Loucy (cell line): ENCODE data around the gene RAD51B.

ENCODE experiments used
- H2AFZ ChIP-seq: fragments of 200-600 bp; sonication (generic); 2 replicates; pipeline ENCODE4 v1.6.0; 2016; ENCODE audit warnings: antibody characterized with exemption, mild to moderate bottlenecking, low read length, moderate library complexity
- H3F3A ChIP-seq: fragments of 200-600 bp; 2 replicates; pipeline ENCODE4 v1.6.0; 2016; ENCODE audit warnings: antibody characterized with exemption, low read depth, mild to moderate bottlenecking
- H3K27me3 ChIP-seq: fragments of 200-600 bp; sonication (generic); 2 replicates; pipeline ENCODE4 v1.6.1; 2014; ENCODE audit warnings: low read length, mild to moderate bottlenecking; ENCODE audit not compliant: insufficient read depth, poor library complexity, severe bottlenecking
- H3K36me3 ChIP-seq: fragments of 200-600 bp; sonication (generic); 2 replicates; pipeline ENCODE4 v1.6.1; 2016; ENCODE audit warnings: low read length; ENCODE audit not compliant: insufficient read depth
- H3K4me1 ChIP-seq: fragments of 200-600 bp; sonication (generic); 2 replicates; pipeline ENCODE4 v1.5.1; 2014; ENCODE audit warnings: low read length, mild to moderate bottlenecking; ENCODE audit not compliant: insufficient read depth, poor library complexity, severe bottlenecking
- H3K4me2 ChIP-seq: fragments of 200-600 bp; sonication (generic); 2 replicates; pipeline ENCODE4 v1.6.0; 2014; ENCODE audit warnings: antibody characterized with exemption, low read length, low read depth, mild to moderate bottlenecking; ENCODE audit not compliant: poor library complexity, severe bottlenecking
- H3K4me3 ChIP-seq: fragments of 200-600 bp; sonication (generic); 2 replicates; pipeline ENCODE4 v1.5.1; 2014; ENCODE audit warnings: low read length, mild to moderate bottlenecking, mixed read lengths; ENCODE audit not compliant: poor library complexity, severe bottlenecking
- H3K79me2 ChIP-seq: fragments of 200-600 bp; sonication (generic); 2 replicates; pipeline ENCODE4 v1.6.1; 2014; ENCODE audit warnings: low read length; ENCODE audit not compliant: insufficient read depth
- H3K9ac ChIP-seq: fragments of 200-600 bp; sonication (generic); 2 replicates; pipeline ENCODE4 v1.6.0; 2014; ENCODE audit warnings: mild to moderate bottlenecking, low read depth, low read length, moderate library complexity; ENCODE audit not compliant: poor library complexity, severe bottlenecking
- H3K9me2 ChIP-seq: fragments of 200-600 bp; sonication (generic); replicated peaks from 2 replicates; pipeline ENCODE4 v1.6.1; 2016; ENCODE audit warnings: low read depth, low read length, mixed read lengths
- H3K9me3 ChIP-seq: fragments of 200-600 bp; sonication (generic); 2 replicates; pipeline ENCODE4 v1.6.1; 2014; ENCODE audit warnings: mild to moderate bottlenecking, antibody characterized with exemption, low read length, low read depth; ENCODE audit not compliant: insufficient read depth
- H4K20me1 ChIP-seq: fragments of 200-600 bp; sonication (generic); 2 replicates; pipeline ENCODE4 v1.6.0; 2014; ENCODE audit warnings: antibody characterized with exemption, low read length, mild to moderate bottlenecking; ENCODE audit not compliant: insufficient read depth, poor library complexity, severe bottlenecking
- EZH2phosphoT487 ChIP-seq: fragments of 200-600 bp; IDR thresholded peaks from 2 replicates; pipeline ENCODE4 v1.6.1; 2018; ENCODE audit warnings: antibody characterized with exemption, mild to moderate bottlenecking, moderate library complexity, borderline replicate concordance
- TF ChIP-seq, protein P1 (sequence below): fragments of 200-600 bp; sonication (generic); conservative IDR thresholded peaks from 2 replicates; pipeline ENCODE4 v1.5.1; 2014; ENCODE audit warnings: mild to moderate bottlenecking, antibody characterized with exemption, low read length

The RAD51B gene

DNA sequence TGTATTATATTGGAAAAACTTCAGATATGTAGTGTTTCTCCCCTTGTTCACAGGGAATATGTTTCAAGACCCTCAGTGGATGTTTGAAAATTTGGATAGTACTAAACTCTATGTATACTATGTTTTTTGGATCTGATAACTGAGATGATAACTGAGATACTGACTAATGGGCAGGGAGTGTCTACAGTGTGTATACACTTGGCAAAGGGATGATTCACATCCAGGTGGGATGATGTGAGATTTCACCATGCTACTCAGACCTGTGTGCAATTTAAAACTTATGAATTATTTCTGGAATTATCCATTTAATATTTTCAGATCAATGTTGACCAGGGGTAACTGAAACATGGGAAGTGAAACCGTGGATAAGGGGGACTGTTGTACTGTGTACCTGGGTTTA is 13.8 kb downstream of the RAD51B start:
- H3K9me2 ChIP-seq: no peaks in the 10 kb centered on the region
- no peak overlapping the region for H2AFZ ChIP-seq
- H3K4me3 ChIP-seq: no peak overlapping the region
- peaks cover 10% of the 10 kb centered on the region; the same call in 1 of the 2 replicates for H3K36me3 ChIP-seq
- no peaks in the 10 kb centered on the region for H4K20me1 ChIP-seq
- no peaks in the 10 kb centered on the region for H3K27me3 ChIP-seq
- H3K4me2 ChIP-seq: no peak overlapping the region
- H3K9ac ChIP-seq: no peak overlapping the region
- no peaks in the 10 kb centered on the region for H3K9me3 ChIP-seq
- no peaks in the 10 kb centered on the region for H3K4me1 ChIP-seq
- H3F3A ChIP-seq: no peaks in the 10 kb centered on the region
- TF ChIP-seq EZH2phosphoT487: no peak
- TF ChIP-seq, protein P1, sequence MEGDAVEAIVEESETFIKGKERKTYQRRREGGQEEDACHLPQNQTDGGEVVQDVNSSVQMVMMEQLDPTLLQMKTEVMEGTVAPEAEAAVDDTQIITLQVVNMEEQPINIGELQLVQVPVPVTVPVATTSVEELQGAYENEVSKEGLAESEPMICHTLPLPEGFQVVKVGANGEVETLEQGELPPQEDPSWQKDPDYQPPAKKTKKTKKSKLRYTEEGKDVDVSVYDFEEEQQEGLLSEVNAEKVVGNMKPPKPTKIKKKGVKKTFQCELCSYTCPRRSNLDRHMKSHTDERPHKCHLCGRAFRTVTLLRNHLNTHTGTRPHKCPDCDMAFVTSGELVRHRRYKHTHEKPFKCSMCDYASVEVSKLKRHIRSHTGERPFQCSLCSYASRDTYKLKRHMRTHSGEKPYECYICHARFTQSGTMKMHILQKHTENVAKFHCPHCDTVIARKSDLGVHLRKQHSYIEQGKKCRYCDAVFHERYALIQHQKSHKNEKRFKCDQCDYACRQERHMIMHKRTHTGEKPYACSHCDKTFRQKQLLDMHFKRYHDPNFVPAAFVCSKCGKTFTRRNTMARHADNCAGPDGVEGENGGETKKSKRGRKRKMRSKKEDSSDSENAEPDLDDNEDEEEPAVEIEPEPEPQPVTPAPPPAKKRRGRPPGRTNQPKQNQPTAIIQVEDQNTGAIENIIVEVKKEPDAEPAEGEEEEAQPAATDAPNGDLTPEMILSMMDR: no peak
- H3K79me2 ChIP-seq: no peaks in the 10 kb centered on the region

DNA sequence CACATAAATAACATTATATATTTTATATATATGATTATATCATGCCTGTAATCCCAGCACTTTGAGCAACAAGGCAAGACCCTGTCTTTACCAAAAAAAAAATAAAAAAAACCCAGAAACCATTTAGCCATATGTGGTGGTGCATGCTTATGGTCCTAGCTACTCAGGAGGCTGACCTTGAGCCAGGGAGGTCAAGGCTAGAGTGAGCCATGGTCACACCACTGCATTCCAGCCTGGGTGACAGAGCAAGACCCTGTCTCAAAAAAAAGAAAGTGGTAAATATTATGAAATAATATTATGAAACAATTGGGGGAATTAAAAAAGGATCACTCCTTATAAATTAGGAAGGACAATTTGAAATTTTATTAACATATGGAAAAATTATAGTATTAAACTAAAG is 16.0 kb downstream of the RAD51B start:
- no peaks in the 10 kb centered on the region for H4K20me1 ChIP-seq
- no peaks in the 10 kb centered on the region for H3K9me2 ChIP-seq
- no peaks in the 10 kb centered on the region for H3K27me3 ChIP-seq
- no peaks in the 10 kb centered on the region for H3K79me2 ChIP-seq
- no peak overlapping the region for H2AFZ ChIP-seq
- no peaks in the 10 kb centered on the region for H3F3A ChIP-seq
- H3K4me1 ChIP-seq: no peaks in the 10 kb centered on the region
- peaks cover 10% of the 10 kb centered on the region; the same call in 1 of the 2 replicates for H3K36me3 ChIP-seq
- H3K9ac ChIP-seq: no peak overlapping the region
- no peak for TF ChIP-seq EZH2phosphoT487
- TF ChIP-seq, protein P1: no peak
- no peak overlapping the region for H3K4me2 ChIP-seq
- H3K4me3 ChIP-seq: no peak overlapping the region
- no peaks in the 10 kb centered on the region for H3K9me3 ChIP-seq

DNA sequence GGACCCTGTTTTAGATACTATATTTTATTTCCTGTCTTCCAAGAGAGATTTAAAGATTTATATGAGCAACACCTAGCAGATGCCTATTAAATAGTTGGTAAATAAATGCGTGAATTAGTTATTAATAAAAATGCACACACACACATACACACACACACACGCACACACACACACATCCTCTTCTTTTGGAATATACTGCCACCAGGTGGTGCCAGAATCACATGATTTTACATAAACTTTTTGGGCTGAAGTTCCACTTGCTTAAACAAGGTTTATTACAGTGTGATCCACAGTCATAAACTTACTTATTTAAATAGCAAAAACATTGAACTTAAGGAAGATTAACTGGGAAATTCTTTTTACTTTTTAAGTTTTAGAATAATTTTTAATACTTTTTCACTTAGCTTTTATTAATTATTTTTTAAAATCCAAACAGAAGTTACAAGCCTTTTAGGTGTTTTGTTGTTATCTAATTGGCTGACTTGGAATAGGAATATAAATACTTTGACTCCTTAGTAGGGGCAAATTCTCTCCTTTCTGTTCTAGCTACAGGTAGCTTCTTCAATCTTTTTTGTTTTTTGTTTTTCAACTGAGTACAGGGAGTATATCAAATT is 17.5 kb downstream of the RAD51B start:
- Histone ChIP-seq H3K9me2 (no peaks in the 10 kb centered on the region), H4K20me1 (no peaks in the 10 kb centered on the region)

More for the DNA sequence above, 17.5 kb downstream of the RAD51B start:
- no peaks in the 10 kb centered on the region for H3K9me3 ChIP-seq
- no peak overlapping the region for H3K9ac ChIP-seq
- no peaks in the 10 kb centered on the region for H3K27me3 ChIP-seq
- no peaks in the 10 kb centered on the region for H3F3A ChIP-seq
- H3K4me3 ChIP-seq: no peak overlapping the region
- H3K4me2 ChIP-seq: no peak overlapping the region
- no peaks in the 10 kb centered on the region for H3K79me2 ChIP-seq
- no peak overlapping the region for H2AFZ ChIP-seq
- H3K36me3 ChIP-seq: peaks cover 10% of the 10 kb centered on the region; the same call in 1 of the 2 replicates
- TF ChIP-seq, protein P1: peak; percentile 82
- TF ChIP-seq EZH2phosphoT487: no peak
- H3K4me1 ChIP-seq: no peaks in the 10 kb centered on the region
